ENCODE measurements around the gene TMEM218. TPM values are rescaled to one million over a fixed set of nuclear protein-coding genes. Genes with fewer than 3 reads are reported as not detected.

Gene TMEM218
- total RNA-seq, 1 donor from 2014 or later, result 7.9 TPM

- ATAC-seq (no peak), DNase-seq (no peak)
- intact Hi-C loops (cut with micrococcal nuclease), result no loop called here
Measured at GRCh38 chr11:125079878-125080530, 31.4 kb downstream of the TMEM218 start.

DNA sequence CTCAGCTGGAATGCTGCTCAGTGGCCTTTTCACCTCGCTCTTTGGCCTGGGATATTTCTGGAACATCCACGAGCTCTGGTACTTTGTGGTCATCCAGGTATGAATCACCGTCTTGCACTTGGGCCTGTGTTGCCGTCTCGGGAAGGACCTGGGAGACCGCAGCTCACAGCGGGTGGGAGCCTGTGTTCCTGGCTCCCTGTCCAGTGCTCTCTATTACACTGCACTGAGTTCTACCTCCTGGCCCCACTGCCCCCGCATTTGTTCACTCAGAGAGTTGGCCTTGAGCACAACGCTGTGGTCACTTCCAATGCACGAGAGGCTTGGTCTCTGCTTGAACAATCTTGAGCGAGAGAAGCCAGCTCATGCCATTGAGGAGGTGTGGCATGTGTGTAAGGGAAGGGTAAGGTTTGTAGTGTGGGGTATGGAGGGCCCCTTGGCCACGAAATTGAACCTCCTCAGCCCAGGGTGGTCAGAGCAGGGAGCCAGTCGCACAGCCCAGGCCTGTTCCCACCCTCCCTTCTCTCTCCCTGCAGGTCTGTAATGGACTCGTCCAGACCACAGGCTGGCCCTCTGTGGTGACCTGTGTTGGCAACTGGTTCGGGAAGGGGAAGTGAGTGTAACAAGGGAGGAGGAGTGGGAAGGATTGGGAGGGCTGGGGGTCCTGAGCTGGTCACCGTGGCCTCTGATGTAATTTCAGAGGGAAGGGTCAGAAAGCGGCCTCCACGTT, 32.1 kb downstream of the TMEM218 start:
- intact Hi-C loops (cut with micrococcal nuclease), result no loop called here
- DNase-seq (no peak), ATAC-seq (no peak)

DNA sequence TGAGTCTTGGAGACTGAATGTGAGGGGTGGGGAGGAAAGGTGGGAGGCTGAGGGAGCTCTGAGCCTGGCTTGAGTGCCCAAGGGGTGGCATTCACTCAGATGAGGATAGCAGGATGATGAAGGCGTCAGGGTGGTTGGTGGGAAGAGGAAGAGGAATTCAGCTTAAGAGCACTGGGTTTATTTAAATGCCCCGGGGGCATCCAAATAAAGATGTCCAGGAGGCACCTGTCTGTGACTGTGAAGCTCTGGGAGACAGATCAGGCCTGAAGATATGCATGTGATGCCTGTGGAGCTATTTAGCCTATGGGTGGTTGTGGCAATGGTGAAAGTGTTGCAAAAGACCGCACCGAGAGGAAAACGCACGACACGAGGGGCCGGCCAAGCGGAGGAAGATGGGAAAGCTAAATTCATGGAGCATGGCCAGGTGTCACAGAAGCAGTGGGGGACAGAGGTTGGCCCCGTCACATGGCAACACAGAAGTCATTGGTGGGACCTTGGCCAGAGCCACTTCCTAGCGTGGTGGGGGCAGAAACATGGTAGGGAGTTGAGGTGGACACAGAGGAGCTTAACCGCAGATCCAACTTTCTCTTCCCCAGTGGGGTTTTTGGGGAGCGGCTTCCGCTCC, 32.8 kb downstream of the TMEM218 start:
- ATAC-seq (no peak), DNase-seq (no peak)
- intact Hi-C loops (cut with micrococcal nuclease), result no loop called here

- intact Hi-C loops (cut with micrococcal nuclease), result no loop called here
- DNase-seq (no peak), ATAC-seq (no peak)
Measured at GRCh38 chr11:125078016-125078415, 33.4 kb downstream of the TMEM218 start.

DNA sequence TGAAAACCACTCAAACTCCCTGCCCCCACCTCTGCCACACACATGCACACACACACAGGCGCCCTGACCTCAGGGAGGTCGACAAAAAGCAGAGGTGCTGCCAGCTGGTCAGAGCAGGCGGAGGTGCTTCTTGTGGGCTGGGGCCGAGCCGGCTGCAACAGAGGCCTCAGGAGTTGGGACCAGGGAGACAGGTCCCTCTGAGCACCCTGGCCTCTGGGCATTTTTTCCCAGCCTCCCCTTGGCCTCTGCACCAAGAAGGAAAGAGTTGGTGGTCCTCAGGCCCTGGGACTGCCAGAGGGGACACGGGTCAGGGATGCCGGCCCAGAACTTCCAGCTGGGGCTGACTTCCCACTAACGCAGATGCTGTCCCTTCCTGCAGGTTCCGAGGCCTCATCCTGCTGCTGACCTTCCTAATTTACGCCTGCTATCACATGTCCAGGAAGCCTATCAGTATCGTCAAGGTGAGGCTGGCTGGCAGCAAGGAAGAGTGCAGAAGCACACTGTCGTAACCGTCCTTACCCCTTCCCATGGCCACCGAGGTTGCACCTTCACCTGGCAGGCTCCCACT, 35.0 kb downstream of the TMEM218 start:
- no peak for ATAC-seq
- DNase-seq, result no peak
- intact Hi-C loops (cut with micrococcal nuclease), result no loop called here

- DNase-seq (no peak), ATAC-seq (no peak)
- intact Hi-C loops (cut with micrococcal nuclease), result no loop called here
Measured at GRCh38 chr11:125075900-125076317, 35.5 kb downstream of the TMEM218 start.

DNA sequence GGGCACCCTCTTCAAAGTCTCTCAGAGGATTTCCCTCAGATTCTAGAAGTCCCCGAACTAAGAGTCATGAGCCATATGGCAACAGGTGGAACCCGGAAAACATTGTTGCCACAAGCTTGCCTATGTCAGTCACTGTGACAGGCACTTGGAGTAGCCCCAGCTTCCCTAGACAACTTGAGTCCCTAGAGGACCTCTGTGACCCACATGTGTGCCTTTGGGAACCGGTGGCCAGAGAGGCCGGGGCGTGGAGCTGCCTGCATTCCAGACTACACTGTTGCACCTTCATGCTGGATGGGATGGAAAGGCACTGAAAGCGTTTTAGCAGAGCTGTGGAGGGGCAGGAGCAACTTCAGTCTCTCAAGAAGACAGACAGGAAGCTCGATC, 36.2 kb downstream of the TMEM218 start:
- ATAC-seq, result no peak
- intact Hi-C loops (cut with micrococcal nuclease), result no loop called here
- DNase-seq, result no peak

- intact Hi-C loops (cut with micrococcal nuclease), result no loop called here
- ATAC-seq, result no peak
- DNase-seq, result no peak
Measured at GRCh38 chr11:125074511-125075241, 36.8 kb downstream of the TMEM218 start.

- intact Hi-C loops (cut with micrococcal nuclease), result no loop called here
- ATAC-seq (no peak), DNase-seq (no peak)
Measured at GRCh38 chr11:125073616-125074483, 37.6 kb downstream of the TMEM218 start.

DNA sequence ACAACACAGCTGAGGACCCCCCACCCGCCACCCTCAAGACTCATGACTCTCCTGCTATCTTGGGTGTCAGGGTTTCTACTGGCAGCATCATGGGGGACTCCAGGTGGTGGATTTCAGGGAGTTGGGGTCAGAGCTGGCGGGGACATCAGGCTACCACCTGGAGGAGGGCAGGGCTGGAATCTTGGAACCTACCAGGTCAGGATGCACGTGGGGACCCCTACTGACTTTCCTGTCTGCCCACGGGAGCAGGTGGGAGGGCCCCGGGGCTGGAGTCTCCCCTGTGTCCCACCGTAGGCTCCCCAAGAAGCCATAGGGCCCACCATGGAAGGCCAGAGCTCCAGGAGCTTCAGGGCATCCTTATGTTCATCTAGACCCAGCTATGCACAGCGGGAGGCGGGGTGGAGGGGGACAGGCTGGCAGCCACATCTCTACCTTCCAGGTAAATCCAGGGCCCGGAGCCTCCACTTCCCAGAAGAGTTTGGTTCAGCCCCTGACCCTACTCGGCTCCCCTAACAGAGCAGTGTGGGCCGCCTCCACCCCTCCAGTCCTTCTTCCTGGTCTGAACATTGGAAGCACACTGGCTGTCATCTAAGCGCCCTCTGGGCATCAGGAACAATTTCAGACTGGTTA, 38.4 kb downstream of the TMEM218 start:
- intact Hi-C loops (cut with micrococcal nuclease), result no loop called here
- ATAC-seq (no peak), DNase-seq (no peak)

GRCh38 chr11:125072218-125072960, 39.0 kb downstream of the TMEM218 start:
- intact Hi-C loops (cut with micrococcal nuclease), result no loop called here
- DNase-seq, result no peak
- ATAC-seq, result peak; percentile 61

GRCh38 chr11:125071846-125072217, 39.6 kb downstream of the TMEM218 start:
- DNase-seq (no peak), ATAC-seq (no peak)
- intact Hi-C loops (cut with micrococcal nuclease), result no loop called here

DNA sequence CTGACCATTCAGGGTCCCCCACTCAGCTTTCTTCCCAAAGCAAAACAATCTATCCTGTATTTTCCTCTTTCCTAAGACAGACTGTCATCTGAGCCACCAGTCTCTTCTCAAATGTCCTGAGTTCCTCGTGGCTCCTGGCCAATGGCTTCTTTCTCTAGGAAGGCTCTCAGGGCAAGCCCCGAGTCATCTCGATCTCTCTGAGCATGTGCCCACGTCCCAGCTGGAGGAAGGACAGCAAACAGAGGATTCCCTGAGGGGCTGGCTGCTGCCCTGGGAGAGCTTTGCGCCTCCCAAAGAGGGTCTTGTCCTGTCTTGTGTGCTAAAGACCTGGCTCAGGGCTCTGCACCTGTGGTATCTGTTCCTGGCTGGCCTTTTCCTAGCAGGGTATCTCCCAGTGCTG, 40.0 kb downstream of the TMEM218 start:
- intact Hi-C loops (cut with micrococcal nuclease), result no loop called here
- DNase-seq (no peak), ATAC-seq (peak; percentile 50)

DNA sequence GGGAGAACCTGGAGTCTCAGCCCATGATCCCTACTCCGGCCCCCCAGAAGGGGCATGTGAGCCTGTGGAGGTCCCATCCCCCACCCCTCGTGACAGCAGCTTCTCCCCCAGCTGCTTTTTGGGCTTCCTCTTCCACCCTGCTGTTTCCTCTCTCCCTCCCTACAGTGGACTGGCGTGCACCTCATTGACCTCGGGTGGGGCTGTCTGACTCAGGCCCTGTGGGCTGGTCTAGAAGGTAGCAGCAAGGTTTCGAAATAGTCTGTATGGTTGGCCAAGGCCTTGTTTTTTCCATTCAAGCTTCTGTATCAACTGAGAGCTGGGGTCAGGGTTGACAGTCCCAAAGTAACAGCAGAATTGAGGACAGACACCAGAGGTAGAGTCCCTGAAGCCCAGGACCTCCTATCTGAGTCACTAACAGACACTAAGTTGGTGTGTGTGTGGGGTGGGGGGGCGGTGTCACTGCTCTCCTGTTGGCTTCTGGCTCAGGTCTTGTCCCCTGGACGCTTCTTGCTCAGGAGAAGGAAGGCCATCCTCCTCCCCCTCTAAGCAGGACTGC, 40.6 kb downstream of the TMEM218 start:
- peak; percentile 90 for ATAC-seq
- intact Hi-C loops (cut with micrococcal nuclease), result no loop called here
- peak; percentile 69 for DNase-seq

- ATAC-seq (no peak), DNase-seq (no peak)
- intact Hi-C loops (cut with micrococcal nuclease), result no loop called here
Measured at GRCh38 chr11:125069796-125070195, 41.6 kb downstream of the TMEM218 start.

DNA sequence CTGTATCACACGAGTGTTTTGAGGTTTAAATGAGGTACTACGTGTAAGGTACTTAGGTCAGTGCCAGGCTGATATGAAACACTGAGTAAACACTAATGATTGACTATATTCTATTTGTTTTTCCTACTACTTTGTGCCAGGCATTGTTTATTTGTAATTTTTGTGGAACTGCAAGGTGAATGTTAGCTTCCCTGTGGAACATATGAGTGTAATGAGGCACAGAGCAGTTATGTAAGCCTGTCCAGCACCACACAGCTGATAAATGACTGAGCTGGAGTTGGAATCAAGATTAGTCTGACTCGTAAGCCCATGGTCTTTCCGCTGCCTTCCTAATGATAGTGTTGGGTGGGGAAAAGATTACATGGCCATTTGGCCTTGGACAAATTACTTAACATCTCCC, 42.4 kb downstream of the TMEM218 start:
- DNase-seq, result no peak
- ATAC-seq, result no peak
- intact Hi-C loops (cut with micrococcal nuclease), result no loop called here

GRCh38 chr11:125068368-125068767, 43.1 kb downstream of the TMEM218 start:
- DNase-seq, result no peak
- intact Hi-C loops (cut with micrococcal nuclease), result no loop called here
- ATAC-seq, result no peak

Measured in left ventricle myocardium superior (tissue), 1 donor.